HL-60/S4 (cell line): ENCODE data around the gene MTTP.
"Not testable (repeated sequence)": the region's sequence is repeated elsewhere in the genome, so short reads cannot be mapped to it uniquely, and the experiment has no call there.

Source experiments
- in situ Hi-C: fragments of 300-500 bp; cut with MboI; formaldehyde crosslinking; loops from 2 replicates; pipeline ENCODE4 v1.14.3; 2022; ENCODE audit warnings: low sequenced_read_pairs

MTTP gene

DNA sequence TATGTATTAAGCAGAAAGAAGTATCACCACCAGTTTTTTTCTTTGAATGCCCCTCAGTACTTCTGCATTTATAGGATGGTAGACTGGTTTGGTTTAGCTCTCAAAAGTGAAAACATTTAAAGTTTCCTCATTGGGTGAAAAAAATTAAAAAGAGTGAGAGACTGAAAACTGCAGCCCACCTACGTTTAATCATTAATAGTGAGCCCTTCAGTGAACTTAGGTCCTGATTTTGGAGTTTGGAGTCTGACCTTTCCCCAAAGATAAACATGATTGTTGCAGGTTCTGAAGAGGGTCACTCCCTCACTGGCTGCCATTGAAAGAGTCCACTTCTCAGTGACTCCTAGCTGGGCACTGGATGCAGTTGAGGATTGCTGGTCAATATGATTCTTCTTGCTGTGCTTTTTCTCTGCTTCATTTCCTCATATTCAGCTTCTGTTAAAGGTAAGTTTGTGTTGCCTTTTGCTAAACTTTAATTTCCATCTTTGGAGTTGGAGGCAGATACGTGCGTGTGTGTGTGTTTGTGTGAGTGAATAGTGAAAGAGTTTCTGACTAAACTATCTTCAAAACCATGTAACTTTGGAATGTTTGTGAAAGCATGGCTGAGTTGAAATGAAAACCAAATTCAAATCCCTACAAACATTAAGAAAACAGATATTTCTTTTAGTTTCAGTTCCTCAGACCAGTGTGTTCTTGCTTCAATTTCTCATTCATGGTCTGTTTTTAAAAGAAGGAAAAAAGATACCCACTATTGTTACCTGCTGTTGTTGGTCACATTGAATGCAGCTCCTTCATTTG, at the start of gene MTTP:
Gene MTTP (plus strand): TSS at position 295 of the 795 bp plus-strand sequence. CDS start 86 bp downstream, at position 381.
- in situ Hi-C loops: loop anchor here (25.0 kb wide), 2 partner anchors 238 to 313 kb away; partner anchors contain the start of genes DAPP1 and LAMTOR3

DNA sequence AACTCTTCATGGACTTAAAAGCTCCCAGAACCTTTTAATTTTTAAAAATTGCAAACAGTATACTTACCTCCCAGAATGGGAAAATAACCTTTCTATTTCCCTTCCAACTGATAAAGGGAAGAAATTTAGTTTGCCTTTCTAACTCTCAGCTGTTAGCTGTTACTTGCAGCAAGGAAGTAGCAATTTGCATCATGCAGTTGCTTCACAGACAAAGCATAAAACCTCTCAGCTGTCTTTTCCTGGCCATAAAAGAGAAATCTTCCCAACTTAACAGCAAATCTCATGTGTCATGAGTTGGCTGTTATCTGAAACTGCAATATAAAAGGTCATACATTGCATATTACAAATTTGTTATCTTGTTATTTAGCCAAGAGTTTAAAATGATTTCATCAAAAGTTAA, 45.4 kb upstream of the MTTP start:
- in situ Hi-C loops: no loop called here

DNA sequence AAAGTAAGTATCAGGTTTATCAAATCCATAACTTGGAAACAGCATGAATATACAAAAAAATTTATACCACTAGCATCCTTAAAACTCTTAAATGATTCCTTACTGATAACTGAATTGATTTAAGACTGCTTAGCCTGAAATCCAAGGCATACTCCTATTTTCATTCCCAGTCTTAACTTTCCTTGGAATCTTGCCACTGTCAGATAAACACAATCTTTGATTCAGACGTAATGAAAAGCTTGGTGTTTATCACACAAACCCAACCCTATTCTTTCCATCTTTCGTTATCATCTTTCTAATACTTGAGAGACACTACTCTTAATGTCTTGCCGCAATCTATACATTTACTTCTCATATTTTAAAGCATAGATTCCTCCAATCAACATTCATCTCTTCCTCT, 44.7 kb upstream of the MTTP start:
- in situ Hi-C loops: no loop called here

DNA sequence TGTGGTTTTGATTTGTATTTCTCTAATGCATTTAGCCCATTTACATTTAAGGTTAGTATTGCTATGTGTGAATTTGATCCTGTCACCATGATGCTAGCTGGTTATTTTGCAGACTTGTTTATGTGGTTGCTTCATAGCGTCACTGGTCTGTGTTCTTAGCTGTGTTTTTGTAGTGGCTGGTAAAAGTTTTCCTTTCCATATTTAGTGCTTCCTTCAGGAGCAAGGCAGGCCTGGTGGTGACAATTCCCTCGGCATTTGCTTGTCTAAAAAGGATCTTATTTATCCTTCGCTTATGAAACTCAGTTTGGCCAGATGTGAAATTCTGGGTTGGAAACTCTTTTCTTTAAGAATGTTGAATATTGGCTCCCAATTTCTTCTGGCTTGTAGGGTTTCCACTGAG, 39.9 kb upstream of the MTTP start:
- in situ Hi-C loops: not testable (repeated sequence)

DNA sequence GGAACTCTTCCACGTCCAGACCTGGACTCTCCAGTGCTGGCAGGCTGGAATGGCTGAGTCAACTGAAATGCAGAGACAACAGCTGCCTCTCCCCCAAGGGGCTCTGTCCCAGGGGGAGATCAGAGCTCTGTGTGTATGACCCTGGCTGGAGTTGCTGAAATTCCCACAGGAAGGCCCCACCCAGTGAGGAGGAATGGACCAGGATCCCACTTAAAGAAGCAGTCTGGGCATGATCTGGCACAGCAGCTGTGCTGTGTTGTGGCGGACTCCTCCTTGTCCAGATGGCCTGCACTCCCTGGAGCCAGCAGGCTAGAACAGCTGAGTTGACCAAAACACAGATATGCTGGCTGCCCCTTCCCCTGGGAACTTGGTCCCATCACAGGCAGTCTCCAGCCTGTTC, 38.4 kb upstream of the MTTP start:
- in situ Hi-C loops: no loop called here

DNA sequence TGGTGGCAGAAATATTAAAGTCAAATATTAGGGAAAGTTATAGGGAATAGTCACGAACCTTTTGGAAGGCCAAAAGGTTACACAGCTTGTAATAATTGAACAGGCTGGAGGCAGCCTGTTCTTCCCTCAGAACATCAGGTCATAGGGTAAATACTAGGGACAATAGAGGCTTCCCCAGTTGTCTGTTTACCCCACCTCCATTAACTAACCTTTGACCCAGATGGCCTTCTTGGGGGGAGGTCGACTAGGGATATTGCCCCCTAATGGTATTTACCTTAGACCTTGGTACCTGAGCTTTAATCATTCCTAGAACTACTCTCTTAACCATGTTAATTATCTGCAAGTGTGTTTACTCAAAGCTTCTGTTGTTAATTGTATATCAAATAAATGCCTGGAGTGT, 37.8 kb upstream of the MTTP start:
- in situ Hi-C loops: no loop called here

DNA sequence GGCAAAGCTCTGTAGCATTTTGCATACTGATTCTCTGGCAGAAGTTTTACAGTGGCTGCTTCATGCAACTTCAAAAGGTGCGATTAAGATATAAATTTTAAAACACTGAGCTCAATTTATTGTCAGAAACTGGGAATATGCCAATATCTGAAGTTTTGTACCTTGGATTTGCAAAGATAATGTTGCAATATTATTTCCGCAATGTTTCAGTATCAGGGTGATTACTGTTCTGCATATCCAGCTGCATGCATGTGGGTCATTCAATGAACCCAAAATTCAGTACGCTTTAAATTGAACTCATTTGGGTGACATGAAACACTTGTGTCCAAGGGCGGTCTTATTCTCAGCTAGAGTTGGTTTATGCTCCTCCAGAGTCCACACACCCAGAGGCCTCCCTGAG, 37.0 kb upstream of the MTTP start:
- in situ Hi-C loops: no loop called here

DNA sequence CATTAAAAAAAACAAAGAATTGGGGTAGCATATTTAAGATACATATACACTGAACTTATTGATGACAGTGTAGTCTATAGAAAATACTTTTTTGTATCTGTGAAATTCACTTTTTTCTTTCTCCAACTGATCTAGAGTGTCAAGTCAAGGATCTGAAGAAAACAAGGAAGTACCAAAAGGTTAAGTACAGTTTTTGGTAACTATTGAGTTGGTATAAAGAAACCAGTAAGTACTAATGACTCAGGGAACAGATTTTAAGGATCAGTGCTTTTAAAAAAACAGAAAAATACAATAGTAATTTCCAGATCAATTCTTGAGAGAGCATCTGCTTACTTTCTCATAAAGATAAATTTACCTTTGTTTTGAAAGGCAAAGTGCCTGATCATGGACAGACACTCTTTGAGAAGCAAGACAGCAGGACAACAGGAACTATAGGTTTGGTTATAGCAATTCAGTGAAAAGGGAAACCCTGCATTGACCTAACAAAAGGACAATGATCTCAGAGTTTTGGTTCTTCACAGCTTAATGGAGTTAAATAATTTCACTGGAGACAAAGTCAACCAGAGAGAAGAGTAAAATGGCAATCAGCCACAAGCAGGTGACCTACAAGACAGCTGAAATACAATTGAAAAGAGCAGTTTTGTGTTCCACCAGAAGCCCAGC, 34.2 kb upstream of the MTTP start:
- in situ Hi-C loops: no loop called here

DNA sequence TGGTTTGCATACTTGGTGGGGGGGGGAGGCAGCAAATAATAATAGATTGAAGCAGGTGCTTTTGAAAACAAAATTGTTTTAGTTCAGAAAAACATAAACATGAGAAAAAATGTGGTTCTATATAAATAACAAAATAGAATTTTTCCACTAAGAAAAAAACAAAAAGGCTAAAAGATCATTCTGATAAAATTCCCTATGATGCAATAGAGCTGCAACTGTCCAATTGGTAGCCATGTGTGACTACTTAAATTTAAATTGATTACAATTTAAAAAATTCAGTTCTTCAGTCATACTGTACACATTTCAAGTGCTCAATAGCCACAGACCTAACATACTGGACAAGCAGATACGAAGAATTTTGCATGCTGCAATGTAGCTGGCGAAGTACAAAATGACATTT, 21.8 kb upstream of the MTTP start:
- in situ Hi-C loops: loop anchor here (25.0 kb wide), 2 partner anchors 259 to 334 kb away; partner anchors contain the start of genes DAPP1 and LAMTOR3

DNA sequence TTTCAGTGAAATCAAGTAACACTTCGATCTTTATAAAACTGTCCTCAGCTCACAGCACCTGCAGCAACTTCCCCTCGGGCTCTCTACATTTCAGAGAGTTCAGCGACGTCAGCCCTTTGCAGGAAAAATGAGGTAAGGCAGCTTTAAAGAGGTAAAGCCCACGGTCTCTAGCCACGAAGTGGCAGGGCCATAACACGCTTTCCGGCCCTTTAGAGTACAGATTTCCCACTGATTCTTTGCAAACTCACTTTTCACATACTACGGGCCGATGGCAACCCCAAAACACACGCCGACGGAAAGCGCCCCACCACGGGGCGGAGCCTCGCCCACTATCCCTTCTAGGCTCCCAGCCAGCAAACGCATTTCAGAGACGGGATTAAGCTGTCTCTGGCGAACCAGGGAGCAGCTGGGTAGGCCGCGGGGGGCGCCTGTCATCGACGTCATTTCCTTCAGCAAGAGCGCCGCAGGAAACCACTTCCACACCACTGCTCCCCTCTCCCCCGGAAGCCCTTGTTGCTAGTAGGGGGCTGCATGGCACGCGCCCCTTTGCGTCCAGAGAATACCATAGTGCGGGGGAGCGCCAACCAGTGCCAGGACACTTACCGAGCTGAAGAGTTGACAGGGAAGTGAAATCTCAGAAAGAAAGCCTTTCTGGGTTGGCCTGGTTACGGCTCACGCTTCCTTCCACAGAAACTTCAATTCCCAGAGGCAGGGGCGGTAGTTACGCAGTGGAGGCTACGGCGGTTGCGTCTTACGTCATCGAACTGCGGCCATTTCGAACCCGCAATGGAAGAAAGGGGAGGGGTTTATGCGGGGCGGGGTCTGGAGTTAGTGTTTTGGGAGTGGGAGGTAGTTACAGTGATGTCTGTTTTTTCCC, 11.1 kb upstream of the MTTP start, which contains the start of gene TRMT10A:
Gene TRMT10A (minus strand): TSS at position 730 of the 877 bp plus-strand sequence. CDS start 4,701 bp downstream, outside the sequence.
- in situ Hi-C loops: loop anchor here (25.0 kb wide), 2 partner anchors 249 to 324 kb away; partner anchors contain the start of genes DAPP1 and LAMTOR3

DNA sequence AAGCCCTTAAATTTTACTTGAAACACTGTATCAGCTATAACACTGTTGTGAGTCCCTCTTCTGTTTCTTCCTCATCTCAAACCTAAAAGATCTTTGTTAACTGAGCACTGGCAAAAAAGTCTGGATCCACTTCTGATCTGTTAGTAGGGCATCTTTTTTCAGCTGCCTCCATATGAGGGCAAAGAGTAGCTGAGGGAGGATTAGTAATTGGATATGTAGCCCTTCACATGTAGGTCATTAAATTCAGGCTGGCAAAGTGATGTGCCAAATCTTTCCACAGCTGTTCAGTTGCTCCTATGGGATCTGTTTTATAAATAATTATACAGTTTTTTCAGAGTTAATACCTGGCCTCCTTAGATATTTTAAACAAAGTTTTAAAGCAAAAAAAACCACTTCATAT, 9.7 kb upstream of the MTTP start:
- in situ Hi-C loops: loop anchor here (25.0 kb wide), 2 partner anchors 247 to 322 kb away; partner anchors contain the start of genes DAPP1 and LAMTOR3

DNA sequence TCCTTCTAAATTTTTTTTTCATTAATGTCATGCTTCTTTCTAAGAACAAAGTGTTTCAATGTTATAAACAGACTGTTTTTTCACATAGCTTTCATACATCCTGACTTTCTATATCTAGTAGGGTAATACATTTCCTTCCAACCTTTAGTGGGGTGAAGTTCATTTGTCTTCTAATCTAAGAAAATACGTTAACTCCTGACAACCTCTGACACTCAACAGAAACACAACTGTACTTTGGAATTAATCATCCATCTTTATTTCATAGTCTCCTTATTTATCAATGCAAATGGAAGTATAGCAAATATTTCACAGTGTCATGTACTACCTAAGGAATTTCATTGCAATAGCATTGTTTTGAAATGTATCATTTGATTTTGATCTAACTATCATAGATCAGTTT, 2.7 kb upstream of the MTTP start:
- in situ Hi-C loops: loop anchor here (25.0 kb wide), 2 partner anchors 240 to 315 kb away; partner anchors contain the start of genes DAPP1 and LAMTOR3

DNA sequence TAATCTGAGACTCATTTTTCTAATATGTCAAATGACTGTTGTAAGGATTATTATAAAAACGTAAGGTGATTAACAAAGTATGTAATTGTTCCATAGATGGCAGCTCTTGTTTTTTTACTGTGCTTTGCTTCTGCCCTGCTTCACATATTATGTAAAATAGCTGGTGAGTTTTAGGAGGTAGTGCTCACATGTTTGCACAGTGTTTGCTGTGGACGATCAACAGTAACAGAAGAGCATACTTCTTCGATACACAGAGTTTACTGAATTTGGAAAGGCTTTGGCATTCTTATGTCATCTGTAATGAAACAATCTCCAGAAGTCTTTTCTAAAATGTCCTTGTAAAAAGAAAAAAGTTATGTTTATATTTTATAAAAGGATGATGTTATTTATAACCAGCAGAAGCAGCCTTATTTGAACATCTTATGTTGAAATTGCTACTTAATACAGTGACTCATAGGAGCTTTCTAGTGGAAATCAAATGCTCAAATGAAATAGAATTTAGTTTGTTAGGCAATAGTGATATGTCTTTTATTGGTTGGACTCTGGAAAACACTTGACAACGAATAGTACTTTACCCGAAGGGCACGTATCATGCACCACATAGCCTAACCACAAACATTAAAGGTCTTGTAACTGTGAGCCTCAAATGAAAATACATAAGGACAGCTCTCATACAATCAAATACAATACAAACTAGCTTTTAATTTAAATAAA, 1.9 kb upstream of the MTTP start:
- in situ Hi-C loops: loop anchor here (25.0 kb wide), 2 partner anchors 240 to 315 kb away; partner anchors contain the start of genes DAPP1 and LAMTOR3

DNA sequence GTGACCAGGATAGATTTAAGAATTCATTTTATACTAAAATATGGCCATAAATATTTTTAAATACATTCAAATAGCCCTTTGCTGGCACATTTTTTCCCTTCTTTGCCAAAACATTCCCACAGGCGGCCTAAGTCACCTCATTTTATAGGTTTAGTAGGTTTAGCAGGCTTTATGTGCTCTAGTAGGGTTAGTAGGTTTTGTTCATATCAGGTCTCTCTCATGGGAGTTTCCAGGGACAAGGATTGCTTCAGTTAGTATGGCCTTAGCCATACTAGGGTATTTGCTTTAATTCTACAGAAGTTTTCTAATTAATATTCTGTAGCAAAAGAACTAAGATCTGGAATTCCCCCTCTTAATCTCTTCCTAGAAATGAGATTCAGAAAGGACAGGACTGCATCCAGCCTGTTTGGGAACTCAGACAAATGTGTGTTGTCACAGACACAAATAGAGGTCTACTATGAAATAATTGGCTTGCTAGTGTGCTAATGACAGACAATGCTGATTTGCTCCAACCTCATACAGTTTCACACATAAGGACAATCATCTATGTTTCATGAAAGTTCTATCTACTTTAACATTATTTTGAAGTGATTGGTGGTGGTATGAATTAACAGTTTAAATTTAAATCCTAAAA, 772 bp upstream of the MTTP start:
- in situ Hi-C loops: loop anchor here (25.0 kb wide), 2 partner anchors 238 to 313 kb away; partner anchors contain the start of genes DAPP1 and LAMTOR3

DNA sequence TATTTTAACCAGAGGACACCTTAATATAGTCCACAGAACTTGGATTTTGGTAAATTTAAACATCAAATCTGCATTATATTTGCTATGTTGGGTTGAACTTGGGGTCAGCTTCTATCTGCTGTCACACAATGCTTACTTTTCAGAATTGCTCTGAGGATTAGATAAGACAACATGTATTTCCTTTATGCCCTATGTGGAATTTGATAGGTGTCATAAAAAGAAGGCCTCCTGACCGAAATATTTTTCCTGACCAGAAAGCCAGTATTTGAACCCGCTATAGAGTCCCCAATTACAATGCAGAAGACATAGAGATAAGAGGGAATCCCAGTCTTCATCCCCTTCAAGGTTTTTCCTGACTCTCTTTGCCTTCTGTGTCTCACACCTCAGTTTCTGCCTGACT, 4.1 kb downstream of the MTTP start:
- in situ Hi-C loops: no loop called here

DNA sequence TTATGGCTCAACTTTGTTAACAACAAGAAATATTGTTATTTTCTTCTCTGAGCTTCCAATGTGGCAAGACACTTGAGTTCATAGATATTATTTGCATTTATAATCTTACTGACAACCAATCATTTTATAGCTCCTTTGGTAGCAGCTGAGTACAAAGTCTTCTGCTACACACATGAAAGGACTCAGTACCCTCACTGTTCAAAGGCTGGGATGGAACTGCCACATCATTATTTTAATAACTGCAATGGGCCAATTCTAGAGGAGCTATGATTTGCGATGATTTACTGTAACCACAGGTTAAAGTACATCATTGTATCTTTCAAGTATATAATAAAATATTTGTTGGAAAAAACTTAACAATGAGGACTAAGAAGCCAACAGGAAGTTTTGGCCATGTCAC, 10.9 kb downstream of the MTTP start:
- in situ Hi-C loops: no loop called here

DNA sequence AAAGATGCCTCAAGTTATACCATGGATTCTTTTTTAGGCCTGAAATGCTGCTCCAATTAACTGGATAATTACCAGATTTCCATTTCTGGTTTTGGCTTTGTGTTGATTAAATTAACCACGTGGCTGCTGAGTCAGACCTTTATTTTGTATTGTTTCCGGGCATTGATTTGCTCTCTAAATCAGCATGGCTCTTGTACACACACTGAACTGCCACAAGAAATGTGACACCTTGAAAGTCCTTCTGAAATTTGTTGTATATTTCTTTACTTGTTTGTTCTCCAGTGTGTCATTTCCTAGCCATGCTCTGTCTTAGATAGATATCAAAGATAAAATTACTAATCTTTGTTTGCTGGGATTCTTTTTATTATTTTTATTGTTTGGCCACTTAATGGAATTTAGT, 11.7 kb downstream of the MTTP start:
- in situ Hi-C loops: no loop called here

DNA sequence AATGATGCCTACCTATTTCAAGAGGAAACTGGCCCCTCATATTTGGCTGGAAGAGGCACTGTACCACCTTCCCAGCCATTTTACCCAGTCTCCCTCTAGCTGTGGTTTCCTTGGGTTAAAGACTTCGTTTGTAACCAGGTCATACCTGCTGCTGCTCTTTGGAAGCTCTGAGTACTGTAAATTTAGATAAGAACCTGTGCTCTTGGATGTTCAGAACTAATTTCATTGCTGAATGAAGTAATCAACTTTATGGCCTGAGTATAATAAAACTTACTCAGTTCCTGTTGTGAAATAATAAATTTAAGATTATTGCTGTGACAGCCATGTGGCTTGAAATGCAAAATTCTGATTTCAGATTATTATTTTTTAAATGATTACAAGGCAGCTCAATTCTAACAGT, 12.2 kb downstream of the MTTP start:
- in situ Hi-C loops: no loop called here

DNA sequence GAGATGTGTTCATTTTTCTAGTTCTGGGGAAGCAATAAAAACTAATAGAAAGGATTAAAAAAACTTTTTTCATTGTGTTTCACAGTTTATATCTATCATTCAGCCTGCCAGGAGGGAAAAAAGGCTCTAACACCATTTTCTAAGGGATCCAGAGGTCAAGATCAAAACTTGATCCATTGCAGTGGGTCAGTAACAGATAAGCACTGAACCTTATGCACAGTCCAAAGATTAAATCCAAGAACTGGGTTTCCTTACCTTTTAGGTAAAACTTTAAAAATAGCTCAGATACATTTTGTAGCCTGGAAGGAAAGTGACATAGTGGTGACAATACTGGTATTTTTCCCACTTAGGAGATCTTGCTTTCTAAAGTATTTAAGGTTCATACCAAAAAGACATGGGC, 12.7 kb downstream of the MTTP start:
- in situ Hi-C loops: no loop called here

DNA sequence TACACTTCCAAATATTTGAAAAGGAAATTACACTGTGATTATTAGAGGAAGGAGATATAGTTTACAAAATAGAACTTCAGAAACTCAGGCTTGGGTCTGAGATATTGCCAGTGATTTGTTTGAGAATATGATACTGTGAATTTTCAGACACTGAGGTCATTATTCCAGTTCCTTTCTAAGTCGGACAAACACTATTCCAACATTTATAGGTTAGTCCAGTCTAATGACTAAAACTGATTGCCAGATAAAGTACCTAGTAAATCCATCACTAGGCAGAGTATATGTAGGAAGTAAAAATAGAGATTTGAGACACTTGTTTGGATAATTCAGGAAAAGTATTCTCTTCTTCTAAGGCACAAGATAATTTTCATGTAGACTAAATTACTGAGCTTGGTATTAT, 13.2 kb downstream of the MTTP start:
- in situ Hi-C loops: no loop called here
